ES-I3 (cell line): ENCODE measurements around the gene ASS1.
"Not testable (repeated sequence)": the region's sequence is repeated elsewhere in the genome, so short reads cannot be mapped to it uniquely, and the experiment has no call there.

Experiments
- H3K36me3 ChIP-seq: 2 replicates; pipeline ENCODE4 v1.6.1; 2013; ENCODE audit warnings: mild to moderate bottlenecking, low read length, control low read depth, moderate library complexity; ENCODE audit not compliant: insufficient read depth
- H3K4me1 ChIP-seq: 2 replicates; pipeline ENCODE4 v1.6.1; 2013; ENCODE audit warnings: mild to moderate bottlenecking, control low read depth, low read length; ENCODE audit not compliant: insufficient read depth
- H3K9ac ChIP-seq: 2 replicates; pipeline ENCODE4 v1.6.1; 2013; ENCODE audit warnings: low read depth, mild to moderate bottlenecking, low read length, moderate library complexity
- H3K9me3 ChIP-seq: 2 replicates; pipeline ENCODE4 v1.6.1; 2013; ENCODE audit warnings: mild to moderate bottlenecking, low read length, moderate library complexity; ENCODE audit not compliant: control insufficient read depth, insufficient read depth

ASS1 gene

DNA sequence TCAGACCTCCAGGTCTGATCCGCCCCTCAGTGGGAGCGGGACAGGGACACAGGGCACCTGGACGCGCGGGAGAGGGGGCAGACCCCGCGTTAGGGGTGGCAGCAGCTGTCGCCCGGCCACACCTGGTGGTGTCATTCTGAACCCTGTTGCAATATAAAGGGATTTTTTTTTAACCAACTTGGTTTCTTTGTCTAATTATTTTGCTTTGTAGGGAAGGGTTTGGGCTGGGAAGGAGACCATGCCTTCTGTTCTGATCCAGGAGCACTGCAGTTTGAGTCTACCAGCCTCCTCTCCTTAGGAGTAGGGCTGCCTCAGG, 10.9 kb upstream of the ASS1 start:
- Histone ChIP-seq H3K36me3 (no peaks in the 10 kb centered on the region; the same call in 1 of the 2 replicates), H3K9me3 (no peaks in the 10 kb centered on the region; the same call in 1 of the 2 replicates), H3K9ac (peak overlapping the region; percentile 59), H3K4me1 (no peaks in the 10 kb centered on the region; the same call in 1 of the 2 replicates)

DNA sequence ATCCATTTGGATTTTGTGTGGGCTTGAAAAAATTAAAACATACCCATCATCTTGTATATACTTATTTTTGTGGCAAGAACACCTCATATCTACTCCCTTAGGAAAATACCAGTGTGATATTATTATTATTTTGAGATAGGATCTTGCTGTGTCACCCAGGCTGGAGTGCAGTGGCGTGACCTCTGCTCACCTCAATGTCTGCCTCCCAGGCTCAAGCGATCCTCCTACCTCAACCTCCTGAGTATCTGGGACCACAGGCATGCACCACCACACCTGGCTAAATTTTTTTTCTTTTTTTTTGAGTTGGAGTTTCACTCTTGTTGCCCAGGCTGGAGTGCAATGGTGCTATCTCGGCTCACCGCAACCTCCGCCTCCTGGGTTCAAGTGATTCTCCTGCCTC, 10.1 kb upstream of the ASS1 start:
- H3K9me3 ChIP-seq, H3K36me3 ChIP-seq, H3K9ac ChIP-seq, H3K4me1 ChIP-seq: not testable (repeated sequence)

DNA sequence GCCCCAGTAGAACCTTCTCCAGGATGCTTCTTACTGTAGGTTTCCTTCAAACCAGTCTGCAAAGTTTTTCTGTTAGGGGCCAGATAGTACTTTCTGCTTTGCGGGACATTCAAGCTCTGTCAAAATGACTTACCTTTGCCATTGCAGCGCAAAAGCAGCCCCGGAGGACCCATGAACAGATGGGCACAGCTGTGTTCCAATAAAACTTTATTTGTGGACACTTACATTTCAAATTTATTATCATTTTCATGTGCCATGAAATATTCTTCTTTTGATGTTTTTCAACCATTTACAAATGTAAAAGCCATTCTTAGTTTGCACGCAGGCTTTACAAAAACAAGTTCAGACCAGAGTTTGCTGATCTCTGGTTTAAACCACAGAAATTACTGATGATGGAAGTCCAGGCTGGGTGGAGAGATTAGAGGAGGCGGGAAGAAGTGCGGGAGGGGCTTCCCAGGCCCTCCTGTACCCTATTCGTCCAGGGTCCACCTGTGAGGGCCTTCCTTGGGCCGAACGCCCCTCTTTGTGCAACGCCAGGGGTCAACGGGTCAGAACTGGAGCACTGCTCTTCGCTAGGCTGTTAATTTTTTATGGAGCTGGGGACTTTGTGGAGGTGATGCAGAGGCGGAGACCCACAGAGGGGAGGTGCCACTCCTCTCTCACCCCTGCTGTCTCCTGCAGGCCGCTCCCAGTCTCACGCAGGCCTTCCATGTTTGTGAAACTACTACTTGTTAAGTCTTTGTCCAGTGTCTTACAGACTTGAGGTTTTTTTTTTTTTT, 7.6 kb upstream of the ASS1 start:
- no peaks in the 10 kb centered on the region for H3K36me3 ChIP-seq
- H3K4me1 ChIP-seq = no peaks in the 10 kb centered on the region; the same call in 1 of the 2 replicates
- H3K9me3 ChIP-seq = peaks cover 9% of the 10 kb centered on the region; the same call in 1 of the 2 replicates
- no peak overlapping the region for H3K9ac ChIP-seq

- Histone ChIP-seq H3K36me3 (no peaks in the 10 kb centered on the region), H3K9me3 (peaks cover 9% of the 10 kb centered on the region; the same call in 1 of the 2 replicates), H3K9ac (no peak overlapping the region), H3K4me1 (no peaks in the 10 kb centered on the region; the same call in 1 of the 2 replicates)
Observed at GRCh38 chr9:130438382-130438981, 6.3 kb upstream of the ASS1 start.

DNA sequence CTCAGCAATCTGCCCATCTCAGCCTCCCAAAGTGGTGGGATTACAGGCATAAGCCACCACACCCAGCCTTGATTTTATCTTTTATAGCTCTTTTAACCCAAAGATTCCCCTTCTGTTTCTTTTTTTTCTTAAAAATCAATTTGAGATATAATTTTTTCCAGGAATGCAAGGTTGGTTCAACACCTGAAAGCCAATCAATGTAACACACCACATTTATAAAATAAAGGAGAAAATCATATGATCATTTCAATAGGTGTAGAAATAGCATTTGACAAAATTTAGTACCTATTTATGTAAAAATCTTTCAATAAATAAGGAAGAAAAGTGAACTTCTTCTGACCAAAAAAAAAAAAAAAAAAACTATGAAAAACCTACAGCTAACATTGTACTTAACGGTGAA, 3.7 kb upstream of the ASS1 start:
- Histone ChIP-seq H3K9ac (no peak overlapping the region), H3K36me3 (no peaks in the 10 kb centered on the region)

DNA sequence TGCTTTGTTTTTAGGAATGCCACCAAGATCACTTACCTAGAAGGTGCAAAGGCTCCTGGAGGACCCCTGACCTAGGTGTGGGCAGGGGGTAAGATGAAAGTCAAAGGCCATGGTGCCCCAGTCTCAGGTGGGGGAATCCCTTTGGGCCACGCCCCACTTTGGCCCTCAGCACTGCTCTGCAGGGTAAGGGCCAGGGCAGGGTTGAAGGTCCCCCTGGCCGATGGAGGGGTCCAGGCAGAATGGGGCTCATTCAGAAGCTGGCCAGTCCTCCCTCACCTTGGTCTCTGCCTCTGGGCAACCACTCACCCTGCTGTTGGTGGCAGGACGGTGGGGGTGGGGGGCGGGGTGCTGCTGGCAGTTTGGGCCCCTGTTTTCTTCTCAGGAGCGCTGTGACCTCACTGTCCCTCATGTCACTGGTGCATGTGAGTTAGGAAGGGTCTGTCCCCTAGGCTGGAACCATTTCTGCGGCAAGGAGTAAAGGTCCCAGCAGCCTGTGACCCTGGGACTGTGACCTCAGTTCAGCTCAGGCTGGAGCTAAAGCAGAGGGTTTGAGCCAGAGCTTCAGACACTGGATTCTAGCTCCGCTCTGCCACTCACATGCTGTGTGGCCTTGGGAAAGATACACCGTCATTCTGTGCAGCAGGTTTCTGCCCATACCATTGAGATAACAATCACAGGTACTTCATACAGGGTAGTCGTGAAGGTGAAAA, 1.9 kb upstream of the ASS1 start:
- Histone ChIP-seq H3K36me3 (no peaks in the 10 kb centered on the region), H3K9ac (no peak overlapping the region), H3K9me3 (peaks cover 9% of the 10 kb centered on the region; the same call in 1 of the 2 replicates), H3K4me1 (peaks cover 19% of the 10 kb centered on the region)

More for the DNA sequence above, 3.7 kb upstream of the ASS1 start:
- H3K9me3 ChIP-seq = peaks cover 9% of the 10 kb centered on the region; the same call in 1 of the 2 replicates
- peaks cover 4% of the 10 kb centered on the region; the same call in 1 of the 2 replicates for H3K4me1 ChIP-seq

DNA sequence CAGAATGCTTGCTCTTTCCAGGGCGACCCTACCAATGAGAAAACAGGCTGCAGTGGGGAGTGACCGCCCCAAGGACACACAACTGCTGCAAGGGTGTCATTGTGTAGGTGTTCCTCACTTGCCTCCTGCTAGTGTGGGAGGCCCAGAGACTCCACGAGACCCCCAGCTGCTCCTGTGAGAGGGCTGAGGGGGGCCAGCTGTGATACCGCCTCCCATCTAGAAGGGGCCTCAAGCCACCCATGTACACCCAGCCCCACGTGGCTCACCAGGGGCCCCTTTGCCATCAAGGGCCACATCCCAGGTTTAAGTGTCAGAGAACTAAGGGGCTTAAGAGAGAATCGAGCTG, 1.3 kb upstream of the ASS1 start:
- H3K36me3 ChIP-seq = no peaks in the 10 kb centered on the region
- H3K9me3 ChIP-seq = peaks cover 9% of the 10 kb centered on the region; the same call in 1 of the 2 replicates
- peaks cover 23% of the 10 kb centered on the region for H3K4me1 ChIP-seq
- H3K9ac ChIP-seq = no peak overlapping the region

GRCh38 chr9:130443840-130444492, 795 bp upstream of the ASS1 start:
- H3K36me3 ChIP-seq = no peaks in the 10 kb centered on the region
- H3K9ac ChIP-seq = peak overlapping the region; percentile 37; the same call in 1 of the 2 replicates
- H3K9me3 ChIP-seq = peaks cover 9% of the 10 kb centered on the region; the same call in 1 of the 2 replicates
- peaks cover 23% of the 10 kb centered on the region for H3K4me1 ChIP-seq

DNA sequence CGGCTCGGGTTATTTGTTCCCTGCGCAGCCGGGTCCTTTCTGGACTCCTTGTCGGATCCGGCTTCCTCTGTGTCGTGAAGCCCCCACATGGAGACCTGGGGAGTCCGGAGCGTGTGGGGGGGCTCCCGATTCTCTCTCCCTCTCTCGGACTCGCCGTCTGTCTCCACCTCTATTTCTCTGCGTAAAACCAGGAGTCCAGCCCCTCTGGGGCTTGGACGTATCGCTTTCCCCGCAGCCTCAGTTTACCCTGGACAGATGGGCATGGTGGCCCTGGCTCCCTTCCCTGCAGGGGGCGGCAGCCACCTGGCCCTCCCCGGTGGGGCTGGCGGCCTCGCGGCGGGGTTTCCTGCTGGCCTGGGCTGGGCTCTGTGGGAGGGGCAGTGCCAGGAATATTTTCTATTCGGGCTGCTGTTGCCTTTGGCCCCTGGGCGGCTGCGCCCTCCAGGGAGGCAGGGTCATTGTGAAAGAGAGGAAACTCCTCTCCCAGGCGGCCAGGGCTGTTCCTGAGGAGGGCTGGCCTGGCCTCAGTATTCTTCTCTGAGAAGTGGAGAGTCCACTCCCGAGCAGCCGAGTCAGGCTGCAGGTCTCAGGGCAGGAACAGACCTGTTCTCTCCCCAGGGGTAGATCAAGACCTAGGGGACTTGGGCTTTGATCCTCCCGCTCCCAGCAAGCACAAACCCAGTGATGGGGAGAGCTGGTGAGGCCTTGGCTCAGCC, 665 bp downstream of the ASS1 start:
- Histone ChIP-seq H3K9me3 (peaks cover 9% of the 10 kb centered on the region; the same call in 1 of the 2 replicates), H3K4me1 (peaks cover 26% of the 10 kb centered on the region), H3K36me3 (no peaks in the 10 kb centered on the region), H3K9ac (peak overlapping the region; percentile 47)

- H3K9ac ChIP-seq = peak overlapping the region; percentile 47; the same call in 1 of the 2 replicates
- no peaks in the 10 kb centered on the region for H3K36me3 ChIP-seq
- peaks cover 35% of the 10 kb centered on the region for H3K4me1 ChIP-seq
- H3K9me3 ChIP-seq = peaks cover 9% of the 10 kb centered on the region; the same call in 1 of the 2 replicates
Observed at GRCh38 chr9:130446101-130446861, 1.5 kb downstream of the ASS1 start.

GRCh38 chr9:130447193-130447816, 2.5 kb downstream of the ASS1 start:
- Histone ChIP-seq H3K9me3 (no peaks in the 10 kb centered on the region), H3K4me1 (peaks cover 45% of the 10 kb centered on the region), H3K9ac (no peak overlapping the region), H3K36me3 (no peaks in the 10 kb centered on the region)

GRCh38 chr9:130448035-130448624, 3.4 kb downstream of the ASS1 start:
- Histone ChIP-seq H3K4me1 (peaks cover 45% of the 10 kb centered on the region), H3K9ac (peak overlapping the region; percentile 23; the same call in 1 of the 2 replicates), H3K9me3 (no peaks in the 10 kb centered on the region), H3K36me3 (no peaks in the 10 kb centered on the region)
